SH-SY5Y (cell line): Measurements from ENCODE around the gene C1QTNF5.

Experiments
- GATA2 ChIP-seq: IDR thresholded peaks from 2 replicates; pipeline ENCODE4 v1.6.1; 2011; ENCODE audit warnings: mild to moderate bottlenecking, low read depth, low read length
- GATA3 ChIP-seq: IDR thresholded peaks from 2 replicates; pipeline ENCODE4 v1.6.1; 2011; ENCODE audit warnings: low read depth, mild to moderate bottlenecking, low read length, moderate library complexity

C1QTNF5 gene

GRCh38 chr11:119355091-119355843, 14.6 kb upstream of the C1QTNF5 start:
- TF ChIP-seq GATA3 (no peak), GATA2 (no peak)

DNA sequence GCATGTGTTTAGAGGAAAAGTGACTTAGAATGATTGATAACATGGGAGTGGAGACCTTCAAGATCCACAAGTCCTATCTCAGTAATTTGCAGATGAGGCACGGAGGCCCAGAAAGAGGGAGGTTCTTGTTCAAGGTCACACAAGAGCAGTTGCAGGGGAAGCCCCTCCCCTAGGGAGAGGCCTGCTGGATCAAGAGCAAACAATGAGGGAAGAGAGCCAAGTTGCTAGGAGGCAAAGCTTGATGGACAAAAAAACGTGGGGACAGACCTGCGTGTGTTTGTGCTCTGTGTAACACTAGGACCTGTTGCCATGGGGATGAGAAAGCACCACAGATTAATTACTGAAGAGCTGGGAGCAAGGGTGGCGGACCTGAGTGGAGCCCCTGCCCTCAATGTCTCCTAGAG, 12.2 kb upstream of the C1QTNF5 start:
- TF ChIP-seq GATA2 (no peak), GATA3 (no peak)

- TF ChIP-seq GATA2: no peak
- no peak for TF ChIP-seq GATA3
Measured at GRCh38 chr11:119351232-119351631, 10.5 kb upstream of the C1QTNF5 start.

- TF ChIP-seq GATA2 (no peak), GATA3 (no peak)
Measured at GRCh38 chr11:119350302-119350701, 9.6 kb upstream of the C1QTNF5 start.

DNA sequence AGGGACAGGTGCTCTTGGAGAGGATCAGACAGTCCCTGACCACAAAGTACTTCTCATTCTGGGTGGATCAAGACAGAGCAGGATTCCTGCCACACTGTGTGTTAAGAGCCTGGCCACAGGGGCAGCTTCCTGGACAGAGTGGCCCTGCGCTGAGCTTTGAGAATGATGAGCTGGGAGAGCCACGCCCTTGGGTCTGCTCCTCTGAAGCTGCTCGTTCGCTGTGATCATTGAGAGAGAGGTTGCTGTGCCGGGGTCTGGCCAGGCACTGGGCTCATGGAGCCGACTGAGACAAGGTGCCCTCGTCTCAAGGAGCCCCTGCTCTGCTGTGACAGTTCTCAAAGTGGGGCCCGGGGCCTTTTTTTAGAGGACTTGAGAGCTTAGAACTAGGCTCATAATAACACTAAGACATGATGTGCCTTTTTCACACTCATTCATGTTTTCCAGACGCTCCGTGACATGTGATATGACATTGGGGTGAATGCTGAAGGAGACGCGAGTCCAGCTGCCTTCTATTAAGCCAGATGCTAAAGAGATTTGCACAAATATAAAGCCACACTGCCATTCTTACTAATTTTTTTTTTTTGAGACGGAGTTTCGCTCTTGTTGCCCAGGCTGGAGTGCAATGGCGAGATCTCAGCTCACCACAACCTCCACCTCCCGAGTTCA, 7.4 kb upstream of the C1QTNF5 start:
- TF ChIP-seq GATA3 (no peak), GATA2 (no peak)

DNA sequence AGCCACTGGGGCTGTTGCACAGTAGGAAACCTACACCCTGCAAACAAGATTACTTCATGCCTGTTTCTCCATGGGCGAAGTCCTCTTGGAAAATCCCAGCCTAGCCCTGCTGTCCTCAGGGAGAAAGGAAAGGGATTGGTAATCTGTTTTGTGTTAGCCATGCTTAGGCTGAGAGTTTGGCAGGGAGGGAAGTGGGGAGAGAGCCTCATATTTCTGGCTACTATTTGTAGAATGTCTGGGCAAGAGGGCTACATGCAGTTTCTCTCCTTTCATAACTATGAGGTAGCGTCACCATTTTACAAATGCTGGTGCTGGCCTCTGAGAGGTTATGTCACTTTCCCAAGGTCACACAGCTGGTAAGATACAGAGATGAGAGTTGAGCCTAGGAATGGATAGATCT, 6.6 kb upstream of the C1QTNF5 start:
- TF ChIP-seq GATA3 (no peak), GATA2 (no peak)

GRCh38 chr11:119346605-119347004, 5.9 kb upstream of the C1QTNF5 start, which contains the start of gene MFRP:
Gene MFRP (minus strand): TSS chr11:119346705. CDS start chr11:119346513, 192 bp downstream.
- TF ChIP-seq GATA3 (no peak), GATA2 (no peak)

DNA sequence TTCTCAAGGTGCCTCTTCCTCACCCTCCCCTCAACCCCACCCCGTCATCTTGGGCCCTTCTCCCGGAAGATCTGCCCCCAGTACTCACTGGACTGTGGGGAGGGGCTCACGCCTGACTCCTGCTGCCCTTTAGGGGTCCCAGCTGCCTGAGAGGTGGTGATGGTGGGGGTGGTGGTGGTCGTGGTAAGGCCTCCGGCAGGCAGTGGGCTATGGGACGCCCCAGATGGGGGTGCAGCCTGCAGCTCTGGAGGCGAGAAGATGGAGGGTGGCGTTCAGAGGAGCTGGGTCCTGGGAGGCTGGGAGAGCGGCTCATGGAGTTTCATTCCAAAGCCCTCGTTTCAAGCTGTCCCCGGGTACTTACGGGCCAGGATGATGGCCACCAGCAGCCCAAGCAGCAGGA, 5.0 kb upstream of the C1QTNF5 start:
- TF ChIP-seq GATA2: no peak
- TF ChIP-seq GATA3: no peak

DNA sequence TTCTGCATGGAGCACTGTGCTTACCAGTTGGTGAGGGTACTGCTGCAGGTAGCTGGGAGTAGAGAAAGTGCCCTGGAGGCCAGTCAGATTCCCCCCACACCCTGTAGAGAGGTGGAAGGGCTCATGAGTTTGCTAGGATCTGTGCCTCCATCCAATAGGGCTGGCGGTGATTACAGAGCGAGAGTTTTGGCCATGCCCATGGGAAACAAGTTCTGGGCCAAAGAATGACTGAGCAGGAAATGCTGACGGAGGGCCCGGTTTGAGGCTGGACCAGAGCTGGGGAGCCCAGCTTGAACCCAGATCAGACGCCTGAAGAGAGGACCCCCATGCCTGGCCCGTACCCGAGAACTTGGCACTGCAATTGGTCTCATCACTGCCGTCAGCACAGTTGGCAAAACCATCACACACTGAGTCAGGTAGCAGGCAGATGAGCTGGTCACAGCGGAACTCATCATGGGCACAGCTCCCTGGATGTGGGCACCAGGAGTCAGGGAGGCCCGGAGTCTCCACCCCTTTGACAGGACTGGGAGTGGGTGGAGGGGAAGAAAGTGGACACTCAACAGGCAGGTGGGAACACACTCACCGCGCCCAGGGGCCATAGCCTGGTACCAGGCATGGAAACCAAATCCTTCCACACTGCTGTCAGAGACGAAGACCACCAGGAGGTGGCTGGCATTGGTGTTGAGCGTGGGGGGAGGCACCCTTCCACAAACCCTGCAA, 3.8 kb upstream of the C1QTNF5 start:
- TF ChIP-seq GATA3: no peak
- no peak for TF ChIP-seq GATA2

GRCh38 chr11:119343726-119344125, 3.0 kb upstream of the C1QTNF5 start:
- TF ChIP-seq GATA2 (no peak), GATA3 (no peak)

DNA sequence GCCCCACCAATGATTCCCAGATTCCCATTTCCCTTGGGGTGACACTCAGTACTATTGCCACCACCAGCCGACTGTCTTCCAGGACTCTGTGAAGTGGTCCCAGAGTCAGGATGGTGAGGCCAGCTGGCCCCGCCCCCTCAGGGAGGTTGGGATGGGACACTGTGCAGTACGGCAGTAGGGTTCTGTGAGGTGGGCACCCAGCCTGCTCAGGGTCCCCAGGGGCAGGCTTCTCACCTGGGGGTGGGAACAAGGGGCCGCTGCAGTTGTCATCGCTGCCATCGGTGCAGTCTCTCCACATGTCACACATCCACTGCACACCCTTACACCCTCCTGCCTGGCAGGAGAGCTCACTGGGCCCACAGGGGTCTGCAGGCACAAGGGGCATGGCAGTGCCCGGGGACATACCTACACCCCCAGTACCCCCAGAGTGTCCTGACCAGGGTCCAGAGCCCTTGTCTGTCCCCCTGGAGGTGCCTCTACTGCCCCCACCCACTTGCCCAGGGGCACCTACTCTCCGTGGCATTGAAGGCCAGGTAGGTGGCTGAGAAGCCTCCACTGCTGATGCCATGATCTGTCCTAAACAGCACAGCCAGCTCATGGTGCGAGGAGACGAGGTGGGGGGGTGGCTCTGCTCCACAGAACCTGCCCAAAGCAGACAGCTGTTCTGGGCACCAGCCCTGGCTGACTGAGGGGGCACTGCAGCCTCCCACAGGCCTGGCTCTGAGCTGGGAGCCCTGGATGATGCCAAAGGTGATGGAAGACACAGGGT, 1.9 kb upstream of the C1QTNF5 start:
- TF ChIP-seq GATA3 (no peak), GATA2 (no peak)

- TF ChIP-seq GATA3: no peak
- no peak for TF ChIP-seq GATA2
Measured at GRCh38 chr11:119342023-119342300, 1.3 kb upstream of the C1QTNF5 start.

DNA sequence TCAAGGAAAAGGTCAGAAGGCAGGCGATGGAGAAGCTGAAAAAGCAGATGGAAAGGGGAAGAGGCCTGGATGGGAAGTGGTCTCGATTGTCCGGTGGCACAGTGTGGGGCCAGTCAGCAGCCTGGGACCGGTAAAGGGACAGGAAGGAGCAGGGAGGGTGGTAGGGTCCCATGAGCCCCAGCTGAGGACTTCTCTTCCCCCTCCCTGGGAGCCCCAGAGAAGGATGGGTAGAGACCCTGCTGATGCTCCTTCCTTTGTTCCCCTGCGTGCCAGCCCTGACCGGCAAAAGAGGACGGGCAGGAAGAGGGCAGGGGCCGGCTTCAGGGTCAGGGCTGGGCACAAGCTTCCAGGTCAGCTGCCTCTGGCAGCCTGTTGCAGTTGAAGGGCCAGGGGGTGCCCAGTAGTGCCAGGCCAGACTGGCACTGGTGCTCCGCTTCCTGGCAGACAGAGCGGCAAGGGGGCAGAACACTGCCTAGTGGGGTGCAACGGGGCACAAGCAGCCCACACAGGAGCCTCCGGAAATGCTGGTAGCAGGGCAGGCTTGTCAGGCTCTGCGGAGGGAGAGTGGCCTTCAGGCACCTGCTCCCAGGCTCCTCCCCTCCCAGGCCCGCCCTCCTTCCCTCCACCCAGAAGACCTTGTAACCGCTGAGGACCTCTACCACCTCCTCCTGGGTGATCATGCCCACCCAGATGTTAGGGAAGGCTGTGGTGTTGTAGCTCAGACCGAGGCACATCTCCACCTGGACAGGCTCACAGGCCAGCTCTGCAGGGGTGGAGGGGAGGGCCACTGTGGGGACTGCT, 739 bp upstream of the C1QTNF5 start:
- TF ChIP-seq GATA2 (no peak), GATA3 (no peak)

GRCh38 chr11:119339589-119340334, 921 bp downstream of the C1QTNF5 start:
- no peak for TF ChIP-seq GATA3
- TF ChIP-seq GATA2: no peak
